Endothelial cell of umbilical vein (primary cell): Measurements from ENCODE around the gene HRNR. TPM values are rescaled to one million over a fixed set of nuclear protein-coding genes. Genes with fewer than 3 reads are reported as not detected.

ENCODE experiments used
- BruUV-seq: library from RNA; stranded (reverse); fragments of 400-500 nt; replicated peaks from 2 replicates; lab custom pipeline; 2021; lab: Mats Ljungman, UMichigan
- CTCF ChIA-PET: fragments of 300-600, 350-600 bp; sonication (Branson Sonifier 250); formaldehyde crosslinking; loops from one replicate; lab custom pipeline; 2021; ENCODE audit warnings: antibody characterized with exemption, inconsistent platforms; lab: Charles Lee
- POLR2A ChIA-PET: fragments of 300-600, 350-600 bp; sonication (Branson Sonifier 250); formaldehyde crosslinking; loops from one replicate; lab custom pipeline; 2021; ENCODE audit warnings: antibody characterized with exemption, inconsistent platforms; lab: Charles Lee
- DNase-seq: peaks from one replicate; pipeline ENCODE4 v3.0.0-alpha.2; 2011; ENCODE audit warnings: low read depth, low spot score
- FAIRE-seq: peaks from 2 replicates; lab custom pipeline; 2011; peaks lifted over from hg19 to GRCh38; lab: Jason Lieb, UNC
- H2AFZ ChIP-seq: 2 replicates; pipeline ENCODE4 v1.6.0; 2012; ENCODE audit warnings: low read depth, low read length, control low read depth, inconsistent platforms
- H3K27ac ChIP-seq: 2 replicates; pipeline ENCODE4 v1.5.1; 2011; ENCODE audit warnings: low read depth, mild to moderate bottlenecking, control low read depth, low read length, moderate library complexity; ENCODE audit not compliant: insufficient read depth
- H3K27me3 ChIP-seq, 2 experiments: 2 replicates each; pipeline versions ENCODE4 v1.6.0 to v1.6.1; 2011; ENCODE audit warnings: low read length in 2 of 2, mixed read lengths in 1 of 2; ENCODE audit not compliant: control insufficient read depth in 2 of 2, insufficient read depth in 2 of 2
- H3K36me3 ChIP-seq, 2 experiments: 2 replicates in 1 of 2; 3 replicates in 1 of 2; pipeline ENCODE4 v1.5.1; 2011; ENCODE audit warnings: low read length in 2 of 2, mild to moderate bottlenecking in 1 of 2, moderate library complexity in 1 of 2; ENCODE audit not compliant: control insufficient read depth in 2 of 2, insufficient read depth in 2 of 2; ENCODE audit errors: extremely low read depth in 1 of 2
- H3K4me1 ChIP-seq: 3 replicates; pipeline ENCODE4 v1.5.1; 2011; ENCODE audit warnings: mild to moderate bottlenecking, low read length; ENCODE audit not compliant: control insufficient read depth, insufficient read depth; ENCODE audit errors: extremely low read depth
- H3K4me2 ChIP-seq: 2 replicates; pipeline ENCODE4 v1.6.1; 2011; ENCODE audit warnings: low read length, control low read depth, mixed read lengths; ENCODE audit not compliant: insufficient read depth
- H3K4me3 ChIP-seq, 3 experiments: fragments of 200-600 bp in 1 of 3; sonication (generic), shearing (Covaris generic) in 1 of 3; replicated peaks in 1 of 3; 2 replicates each; pipeline ENCODE4 v1.5.1; 2011 to 2016; ENCODE audit warnings: control low read depth in 3 of 3, low read length in 3 of 3, mild to moderate bottlenecking in 2 of 3, inconsistent platforms in 1 of 3, low read depth in 1 of 3, moderate library complexity in 1 of 3; ENCODE audit not compliant: insufficient read depth in 1 of 3
- H3K79me2 ChIP-seq: 2 replicates; pipeline ENCODE4 v1.6.0; 2012; ENCODE audit warnings: low read length, inconsistent platforms; ENCODE audit not compliant: control insufficient read depth, insufficient read depth
- H3K9ac ChIP-seq: replicated peaks from 2 replicates; pipeline ENCODE3; 2011; ENCODE audit warnings: low read length, control low read depth; ENCODE audit not compliant: insufficient read depth; ENCODE audit errors: extremely low read depth
- H3K9me1 ChIP-seq: replicated peaks from 3 replicates; pipeline ENCODE4 v1.6.0; 2011; ENCODE audit warnings: mild to moderate bottlenecking, low read length; ENCODE audit not compliant: control insufficient read depth, insufficient read depth; ENCODE audit errors: extremely low read depth
- H3K9me3 ChIP-seq: replicated peaks from 2 replicates; pipeline ENCODE4 v1.5.1; 2012; ENCODE audit warnings: low read length, inconsistent platforms; ENCODE audit not compliant: control insufficient read depth, insufficient read depth
- H4K20me1 ChIP-seq: replicated peaks from 2 replicates; pipeline ENCODE3; 2011; ENCODE audit warnings: mild to moderate bottlenecking, low read length; ENCODE audit not compliant: control insufficient read depth, insufficient read depth; ENCODE audit errors: extremely low read depth
- FOS ChIP-seq: IDR thresholded peaks from 2 replicates; pipeline ENCODE4 v1.6.1; 2011; ENCODE audit warnings: mild to moderate bottlenecking, low read length, moderate library complexity, borderline replicate concordance; ENCODE audit not compliant: insufficient read depth
- POLR2AphosphoS5 ChIP-seq: IDR thresholded peaks from 2 replicates; pipeline ENCODE4 v1.6.1; 2012; ENCODE audit warnings: low read depth, mild to moderate bottlenecking, control low read depth, low read length, moderate library complexity; ENCODE audit not compliant: insufficient read depth
- dilution Hi-C: fragments of 300-500 bp; cut with MboI; formaldehyde crosslinking; loops from one replicate; pipeline ENCODE4 v1.15.0; 2019; ENCODE audit warnings: low sequenced_read_pairs; ENCODE audit not compliant: extremely low pct_ligation_motif_present
- intact Hi-C: fragments of 100-400 bp; cut with micrococcal nuclease; formaldehyde crosslinking; loops from one replicate; pipeline ENCODE4 v1.10.0; 2022
- polyA plus RNA-seq, 4 experiments: library from polyadenylated mRNA; depleted of rRNA in 3 of 4; stranded (reverse) in 3 of 4; unstranded in 1 of 4; fragments of >200 nt; gene quantifications; 2 replicates each; pipeline versions ENCODE4 v1.2.1 to v1.2.3, GENCODE V29; 2011 to 2012; ENCODE audit warnings: missing spikeins in 1 of 4
- total RNA-seq: library from RNA; stranded (reverse); gene quantifications from 2 replicates; pipeline ENCODE4 v1.2.3, GENCODE V29; 2021
- TF ChIP-seq, protein P1 (sequence below), 2 donors: IDR thresholded peaks; 1 replicate in 1 of 2; 2 replicates in 1 of 2; pipeline ENCODE4 v1.5.1; 2011; ENCODE audit warnings: low read length in 2 of 2, mild to moderate bottlenecking in 2 of 2, moderate library complexity in 2 of 2, control low read depth in 1 of 2, inconsistent platforms in 1 of 2, low read depth in 1 of 2; ENCODE audit not compliant: insufficient read depth in 1 of 2; ENCODE audit errors: extremely low read depth in 1 of 2

Gene HRNR
- total and polyA plus RNA-seq, 2 donors (not counting 3 experiments of a cell fraction or from before 2014, with no cell fraction given): not detected

DNA sequence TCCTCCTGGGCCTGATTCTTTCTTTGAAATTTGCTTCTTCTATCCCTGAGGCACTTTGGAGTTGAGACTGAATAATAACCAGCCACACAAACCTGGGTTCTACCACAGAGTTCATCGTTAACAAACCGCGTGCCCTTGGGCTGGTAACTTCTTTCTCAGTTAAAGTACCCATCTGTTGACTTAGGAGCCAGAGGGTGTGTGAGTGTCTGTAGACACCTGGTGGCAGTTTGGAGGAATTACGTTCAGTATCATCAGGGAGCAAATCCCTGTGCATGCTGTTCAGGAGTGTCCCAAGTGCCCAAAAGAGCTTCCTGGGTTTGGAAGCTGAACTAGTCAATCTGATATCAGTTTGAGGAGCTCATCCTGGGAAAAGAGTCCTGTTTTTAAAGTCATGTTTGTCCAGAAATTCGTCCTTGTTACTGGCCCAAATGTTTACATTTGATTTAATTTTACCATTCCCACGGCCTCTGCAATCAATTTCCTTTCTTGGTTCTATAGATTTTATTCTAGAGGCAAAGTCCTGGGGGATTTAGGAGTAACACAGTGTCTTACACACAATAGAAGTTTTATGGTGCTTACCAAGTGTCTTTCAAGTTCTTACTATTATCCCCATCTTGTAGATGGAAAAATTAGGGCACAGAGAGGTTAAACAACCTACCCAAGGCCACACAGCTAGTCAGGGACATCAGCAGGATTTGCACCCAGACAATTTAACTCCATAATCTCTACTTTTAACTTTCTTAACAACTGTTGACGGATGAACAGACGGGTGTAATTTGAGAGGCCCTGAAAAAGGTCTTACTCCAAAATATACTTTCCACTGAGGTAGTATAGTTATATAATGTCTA, 38.2 kb downstream of the HRNR start:
- H3K27me3 ChIP-seq: peaks cover 0 to 7% of the 10 kb centered on the region in 2 experiments
- no peaks in the 10 kb centered on the region for H3K9me3 ChIP-seq
- peak; percentile 82 for FAIRE-seq
- no peaks in the 10 kb centered on the region for H4K20me1 ChIP-seq
- H3K36me3 ChIP-seq: no peaks in the 10 kb centered on the region
- H3K79me2 ChIP-seq: no peaks in the 10 kb centered on the region
- H3K9ac ChIP-seq: no peak overlapping the region
- TF ChIP-seq, protein P1, sequence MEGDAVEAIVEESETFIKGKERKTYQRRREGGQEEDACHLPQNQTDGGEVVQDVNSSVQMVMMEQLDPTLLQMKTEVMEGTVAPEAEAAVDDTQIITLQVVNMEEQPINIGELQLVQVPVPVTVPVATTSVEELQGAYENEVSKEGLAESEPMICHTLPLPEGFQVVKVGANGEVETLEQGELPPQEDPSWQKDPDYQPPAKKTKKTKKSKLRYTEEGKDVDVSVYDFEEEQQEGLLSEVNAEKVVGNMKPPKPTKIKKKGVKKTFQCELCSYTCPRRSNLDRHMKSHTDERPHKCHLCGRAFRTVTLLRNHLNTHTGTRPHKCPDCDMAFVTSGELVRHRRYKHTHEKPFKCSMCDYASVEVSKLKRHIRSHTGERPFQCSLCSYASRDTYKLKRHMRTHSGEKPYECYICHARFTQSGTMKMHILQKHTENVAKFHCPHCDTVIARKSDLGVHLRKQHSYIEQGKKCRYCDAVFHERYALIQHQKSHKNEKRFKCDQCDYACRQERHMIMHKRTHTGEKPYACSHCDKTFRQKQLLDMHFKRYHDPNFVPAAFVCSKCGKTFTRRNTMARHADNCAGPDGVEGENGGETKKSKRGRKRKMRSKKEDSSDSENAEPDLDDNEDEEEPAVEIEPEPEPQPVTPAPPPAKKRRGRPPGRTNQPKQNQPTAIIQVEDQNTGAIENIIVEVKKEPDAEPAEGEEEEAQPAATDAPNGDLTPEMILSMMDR (IDR thresholded peaks at IDR 0.05; ENCODE audit: extremely low read depth in 1 of 2, insufficient read depth in 1 of 2, low read depth in 1 of 2, low read length in 2 of 2): peak; percentile 53 to 69
- no peak for TF ChIP-seq POLR2AphosphoS5
- no peak overlapping the region for H3K4me2 ChIP-seq
- ChIA-PET CTCF (interaction anchor here (0.7 to 7.5 kb wide), 15 partner anchors 9 to 273 kb away, joined by 3 to 296 read pairs (median 5); no protein-coding TSS in a partner anchor), POLR2A (no interaction called here)
- no peak overlapping the region for H3K27ac ChIP-seq
- dilution Hi-C loops (no loop called here), intact Hi-C loops (loop anchor here (1.0 to 10.0 kb wide), 3 partner anchors 43 to 251 kb away; no protein-coding TSS in a partner anchor)
- peak; percentile 49 for DNase-seq
- BruUV-seq: no TSS peak
- no peak overlapping the region for H2AFZ ChIP-seq
- H3K4me1 ChIP-seq: peaks cover 9% of the 10 kb centered on the region
- no peak overlapping the region for H3K4me3 ChIP-seq
- no peaks in the 10 kb centered on the region for H3K9me1 ChIP-seq

GRCh38 chr1:152182944-152183361, 41.0 kb downstream of the HRNR start:
- Histone ChIP-seq H3K9me3 (no peaks in the 10 kb centered on the region), H3K4me1 (peaks cover 4% of the 10 kb centered on the region), H3K9ac (no peak overlapping the region), H3K79me2 (no peaks in the 10 kb centered on the region), H3K27ac (no peak overlapping the region), H2AFZ (no peak overlapping the region), H3K4me2 (no peak overlapping the region), H3K36me3 (no peaks in the 10 kb centered on the region), H3K27me3 (peaks cover 0 to 5% of the 10 kb centered on the region in 2 experiments), H3K9me1 (no peaks in the 10 kb centered on the region), H3K4me3 (no peak overlapping the region), H4K20me1 (no peaks in the 10 kb centered on the region)
- no TSS peak for BruUV-seq
- FAIRE-seq: peak; percentile 18
- POLR2A ChIA-PET: no interaction called here
- dilution Hi-C loops (no loop called here), intact Hi-C loops (loop anchor here (10.0 kb wide), 1 partner anchor 248 kb away; no protein-coding TSS in a partner anchor)
- CTCF ChIA-PET: interaction anchor here (0.6 to 7.5 kb wide), 9 partner anchors 13 to 285 kb away, joined by 3 to 296 read pairs (median 6); no protein-coding TSS in a partner anchor
- DNase-seq: peak; percentile 18
- TF ChIP-seq POLR2AphosphoS5 (no peak), FOS (peak; percentile 61)
